Breast epithelium (tissue), 3 donors: Measurements from ENCODE around the gene OR9Q1.

Experiments
- CTCF ChIP-seq, 3 donors: fragments of 450-650 bp; IDR thresholded peaks; one replicate each; pipeline ENCODE4 v1.5.1; 2016 to 2017; ENCODE audit warnings: antibody characterized with exemption in 3 of 3, mild to moderate bottlenecking in 3 of 3, moderate library complexity in 3 of 3
- POLR2AphosphoS5 ChIP-seq, 3 donors: sonication (generic); formaldehyde crosslinking; IDR thresholded peaks; one replicate each; pipeline ENCODE4 v1.6.1; 2017; ENCODE audit warnings: antibody characterized with exemption in 3 of 3

- TF ChIP-seq POLR2AphosphoS5 (IDR thresholded peaks at IDR 0.05) (no peak), CTCF (IDR thresholded peaks at IDR 0.05) (no peak)
These were observed 73.8 kb downstream of the OR9Q1 start for GRCh38 chr11:58097437-58097836.
